ENCODE data around the gene XIRP1. TPM values are rescaled to one million over a fixed set of nuclear protein-coding genes. Genes with fewer than 3 reads are reported as not detected.

XIRP1 gene
- total RNA-seq, 4 donors from 2014 or later, result 0.40 TPM; not detected in 3

- ATAC-seq, result no peak
- 93 to 98% methylated on average over 3 to 6 of the region's 6 CpGs for WGBS, 2 donors (ENCODE audit: low coverage in 1 of 2)
- peaks cover 0 to 4% (median 0%) of the 10 kb centered on the region in 3 donors for H3K4me1 ChIP-seq
- H3K27me3 ChIP-seq, result peaks cover 27% of the 10 kb centered on the region
- H3K9me3 ChIP-seq, result peaks cover 0 to 10% (median 0%) of the 10 kb centered on the region in 3 donors
- TF ChIP-seq EP300 (IDR thresholded peaks at IDR 0.05), result no peak
- no peak for TF ChIP-seq POLR2A (IDR thresholded peaks at IDR 0.05)
- TF ChIP-seq POLR2AphosphoS5 (IDR thresholded peaks at IDR 0.05), result no peak
- TF ChIP-seq, protein P1, sequence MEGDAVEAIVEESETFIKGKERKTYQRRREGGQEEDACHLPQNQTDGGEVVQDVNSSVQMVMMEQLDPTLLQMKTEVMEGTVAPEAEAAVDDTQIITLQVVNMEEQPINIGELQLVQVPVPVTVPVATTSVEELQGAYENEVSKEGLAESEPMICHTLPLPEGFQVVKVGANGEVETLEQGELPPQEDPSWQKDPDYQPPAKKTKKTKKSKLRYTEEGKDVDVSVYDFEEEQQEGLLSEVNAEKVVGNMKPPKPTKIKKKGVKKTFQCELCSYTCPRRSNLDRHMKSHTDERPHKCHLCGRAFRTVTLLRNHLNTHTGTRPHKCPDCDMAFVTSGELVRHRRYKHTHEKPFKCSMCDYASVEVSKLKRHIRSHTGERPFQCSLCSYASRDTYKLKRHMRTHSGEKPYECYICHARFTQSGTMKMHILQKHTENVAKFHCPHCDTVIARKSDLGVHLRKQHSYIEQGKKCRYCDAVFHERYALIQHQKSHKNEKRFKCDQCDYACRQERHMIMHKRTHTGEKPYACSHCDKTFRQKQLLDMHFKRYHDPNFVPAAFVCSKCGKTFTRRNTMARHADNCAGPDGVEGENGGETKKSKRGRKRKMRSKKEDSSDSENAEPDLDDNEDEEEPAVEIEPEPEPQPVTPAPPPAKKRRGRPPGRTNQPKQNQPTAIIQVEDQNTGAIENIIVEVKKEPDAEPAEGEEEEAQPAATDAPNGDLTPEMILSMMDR (IDR thresholded peaks at IDR 0.05), result no peak
- no peak overlapping the region for H3K4me3 ChIP-seq
- H3K27ac ChIP-seq, result no peak overlapping the region
- H3K36me3 ChIP-seq, result no peaks in the 10 kb centered on the region
These were observed 13.6 kb upstream of the XIRP1 start for GRCh38 chr3:39205919-39206516.

- peaks cover 0 to 11% (median 0%) of the 10 kb centered on the region in 3 donors for H3K9me3 ChIP-seq
- 63 to 86% methylated on average over 1 of the region's 2 CpGs for WGBS, 2 donors (ENCODE audit: low coverage in 1 of 2)
- no peak overlapping the region for H3K27ac ChIP-seq
- TF ChIP-seq, protein P1 (IDR thresholded peaks at IDR 0.05), result no peak
- TF ChIP-seq EP300 (IDR thresholded peaks at IDR 0.05) (no peak), POLR2AphosphoS5 (IDR thresholded peaks at IDR 0.05) (no peak), POLR2A (IDR thresholded peaks at IDR 0.05) (no peak)
- no peak overlapping the region for H3K4me3 ChIP-seq
- peaks cover 0 to 4% (median 0%) of the 10 kb centered on the region in 3 donors for H3K4me1 ChIP-seq
- H3K36me3 ChIP-seq, result no peaks in the 10 kb centered on the region
- ATAC-seq, result no peak
- peaks cover 27% of the 10 kb centered on the region for H3K27me3 ChIP-seq
These were observed 12.7 kb upstream of the XIRP1 start for GRCh38 chr3:39205131-39205530.

- no peak for TF ChIP-seq EP300 (IDR thresholded peaks at IDR 0.05)
- no peak for TF ChIP-seq POLR2AphosphoS5 (IDR thresholded peaks at IDR 0.05)
- TF ChIP-seq, protein P1 (IDR thresholded peaks at IDR 0.05), result no peak
- no peak for TF ChIP-seq POLR2A (IDR thresholded peaks at IDR 0.05)
- Histone ChIP-seq H3K4me3 (no peak overlapping the region), H3K9me3 (peaks cover 0 to 11% (median 0%) of the 10 kb centered on the region in 3 donors), H3K27ac (no peak overlapping the region), H3K36me3 (no peaks in the 10 kb centered on the region), H3K4me1 (peaks cover 0 to 4% (median 0%) of the 10 kb centered on the region in 3 donors), H3K27me3 (peaks cover 27% of the 10 kb centered on the region)
- ATAC-seq, result no peak
- 90 to 92% methylated on average over 2 to 5 of the region's 5 CpGs for WGBS, 2 donors (ENCODE audit: low coverage in 1 of 2)
These were observed 11.5 kb upstream of the XIRP1 start for GRCh38 chr3:39203860-39204259.

DNA sequence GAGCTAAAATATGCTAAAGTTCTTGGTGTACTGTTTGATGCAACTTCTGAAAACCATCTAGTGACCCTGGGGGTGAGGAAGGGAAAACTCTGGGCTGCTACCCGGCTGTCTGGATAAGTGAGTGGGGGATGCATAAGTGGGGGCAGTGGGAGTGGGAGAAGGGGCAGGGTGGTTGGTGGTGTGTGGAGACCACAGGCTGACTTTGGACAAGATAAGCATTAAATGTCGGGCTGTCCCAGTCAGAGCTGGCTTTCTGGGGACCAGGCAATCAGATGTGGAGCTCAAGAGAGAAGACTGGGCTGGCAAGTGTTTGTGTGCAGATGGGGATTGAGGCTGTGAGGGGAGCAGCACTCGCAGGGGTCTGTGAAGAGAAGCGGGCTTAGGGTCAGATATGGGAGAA is 11.0 kb upstream of the XIRP1 start:
- Histone ChIP-seq H3K27me3 (peaks cover 27% of the 10 kb centered on the region), H3K27ac (no peak overlapping the region)

More for the DNA sequence above, 11.0 kb upstream of the XIRP1 start:
- TF ChIP-seq POLR2A (IDR thresholded peaks at IDR 0.05) (no peak), POLR2AphosphoS5 (IDR thresholded peaks at IDR 0.05) (no peak), EP300 (IDR thresholded peaks at IDR 0.05) (no peak)
- TF ChIP-seq, protein P1 (IDR thresholded peaks at IDR 0.05), result no peak
- Histone ChIP-seq H3K4me1 (peaks cover 0 to 3% (median 0%) of the 10 kb centered on the region in 3 donors), H3K36me3 (no peaks in the 10 kb centered on the region), H3K9me3 (peaks cover 0 to 11% (median 0%) of the 10 kb centered on the region in 3 donors), H3K4me3 (no peak overlapping the region)
- ATAC-seq, result no peak
- 55 to 79% methylated on average over 4 of the region's 4 CpGs for WGBS, 2 donors (ENCODE audit: low coverage in 1 of 2)

Data from gastroesophageal sphincter (tissue), 4 donors.